RWPE2 (cell line): Measurements from ENCODE around the gene PET100.

ENCODE experiments used
- ATAC-seq: fragments of 200-7000 bp; cut with Tn5 transposase; 3 replicates; pipeline ENCODE4 v1.9.1; 2021; ENCODE audit warnings: low read depth
- DNase-seq: peaks from one replicate; pipeline ENCODE4 v3.0.0-alpha.2; 2020; ENCODE audit warnings: low spot score
- H3K27ac ChIP-seq: fragments of 450-650 bp; 2 replicates; pipeline ENCODE4 v1.5.1; 2017; ENCODE audit warnings: mild to moderate bottlenecking; ENCODE audit not compliant: poor library complexity, severe bottlenecking
- H3K27me3 ChIP-seq: fragments of 250-450 bp; sonication (Bioruptor Pico); 2 replicates; pipeline ENCODE4 v1.5.1; 2021; ENCODE audit warnings: mild to moderate bottlenecking, moderate library complexity; ENCODE audit not compliant: insufficient read depth, poor library complexity, severe bottlenecking
- H3K36me3 ChIP-seq: fragments of 250-450 bp; sonication (Bioruptor Pico); 2 replicates; pipeline ENCODE4 v1.5.1; 2020; ENCODE audit warnings: low read depth, mild to moderate bottlenecking, moderate library complexity
- H3K4me1 ChIP-seq: fragments of 250-450 bp; sonication (Bioruptor Pico); 2 replicates; pipeline ENCODE4 v1.5.1; 2021; ENCODE audit warnings: mild to moderate bottlenecking, moderate library complexity; ENCODE audit not compliant: insufficient read depth, poor library complexity, severe bottlenecking
- H3K4me3 ChIP-seq: fragments of 250-450 bp; sonication (Bioruptor Pico); 2 replicates; pipeline ENCODE4 v1.5.1; 2021; ENCODE audit warnings: mild to moderate bottlenecking, moderate library complexity; ENCODE audit not compliant: severe bottlenecking
- H3K9me3 ChIP-seq: fragments of 250-450 bp; sonication (Bioruptor Pico); 2 replicates; pipeline ENCODE4 v1.5.1; 2021; ENCODE audit warnings: mild to moderate bottlenecking, moderate library complexity; ENCODE audit not compliant: severe bottlenecking
- CTCF ChIP-seq: fragments of 450-650 bp; IDR thresholded peaks from one replicate; pipeline ENCODE4 v1.5.1; 2017; ENCODE audit warnings: mild to moderate bottlenecking, moderate library complexity; ENCODE audit not compliant: poor library complexity, severe bottlenecking

The PET100 gene

GRCh38 chr19:7648265-7649014 is 18.8 kb downstream of the PET100 start:
- no peaks in the 10 kb centered on the region for H3K36me3 ChIP-seq
- H3K27ac ChIP-seq: no peak overlapping the region
- H3K27me3 ChIP-seq: no peaks in the 10 kb centered on the region
- no peak for DNase-seq
- H3K9me3 ChIP-seq: no peaks in the 10 kb centered on the region
- H3K4me3 ChIP-seq: no peak overlapping the region
- no peaks in the 10 kb centered on the region for H3K4me1 ChIP-seq
- no peak for TF ChIP-seq CTCF
- no peak for ATAC-seq

DNA sequence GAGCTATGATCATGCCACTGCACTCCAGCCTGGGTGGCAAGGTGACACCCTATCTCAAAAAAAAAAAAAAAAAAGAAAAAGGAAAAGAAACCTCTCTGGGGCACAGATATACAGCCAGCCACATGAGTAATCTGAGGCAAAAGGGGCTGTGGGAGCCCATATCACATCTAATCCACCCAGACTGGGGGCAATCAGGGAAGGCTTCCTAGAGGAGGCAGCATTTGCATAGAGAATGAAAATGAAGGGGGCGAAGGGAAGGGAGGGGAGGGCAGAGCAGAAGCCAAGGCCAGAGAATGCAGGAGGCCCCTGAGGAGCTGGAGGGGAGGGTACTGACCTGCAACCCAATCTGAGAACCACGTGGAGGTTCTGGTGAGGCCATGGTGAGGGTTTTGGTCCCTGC is 20.6 kb downstream of the PET100 start:
- Histone ChIP-seq H3K4me3 (no peak overlapping the region), H3K27ac (no peak overlapping the region), H3K36me3 (no peaks in the 10 kb centered on the region), H3K27me3 (no peaks in the 10 kb centered on the region), H3K9me3 (no peaks in the 10 kb centered on the region), H3K4me1 (no peaks in the 10 kb centered on the region)
- DNase-seq (no peak), ATAC-seq (no peak)
- no peak for TF ChIP-seq CTCF

DNA sequence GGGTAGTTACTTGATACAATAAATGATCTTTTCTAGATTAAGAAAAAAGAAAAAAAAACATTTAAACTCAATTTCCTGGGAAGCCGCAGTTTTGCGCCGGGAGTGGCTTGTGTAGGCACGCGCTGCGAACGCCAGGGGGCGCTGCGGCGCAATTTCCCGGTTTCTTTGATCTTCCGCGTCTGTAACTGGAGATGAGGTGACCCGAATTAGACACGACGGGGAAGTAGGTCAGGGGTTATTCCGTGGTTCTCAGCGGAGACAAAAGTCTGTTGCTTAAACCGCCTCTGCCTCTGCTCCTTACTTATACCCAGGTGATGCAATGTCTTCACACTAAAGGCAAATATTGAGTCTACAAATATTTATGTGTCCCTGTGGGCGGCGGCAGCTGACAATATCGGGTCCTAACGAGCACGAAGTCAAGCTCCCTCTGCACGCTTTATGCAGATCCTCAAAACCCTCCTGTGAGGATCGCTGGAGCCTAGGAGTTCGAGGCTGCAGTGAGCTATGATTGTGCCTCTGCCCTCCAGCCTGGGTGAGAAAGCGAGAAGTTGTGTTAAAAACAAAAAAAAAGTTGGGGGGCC is 22.6 kb downstream of the PET100 start:
- Histone ChIP-seq H3K4me3 (no peak overlapping the region), H3K36me3 (no peaks in the 10 kb centered on the region), H3K27me3 (no peaks in the 10 kb centered on the region), H3K9me3 (no peaks in the 10 kb centered on the region), H3K4me1 (no peaks in the 10 kb centered on the region), H3K27ac (no peak overlapping the region)
- TF ChIP-seq CTCF: peak; percentile 89
- peak; percentile 53; the same call in 2 of the 3 replicates for ATAC-seq
- DNase-seq: no peak

GRCh38 chr19:7654401-7654800 is 24.8 kb downstream of the PET100 start:
- Histone ChIP-seq H3K27me3 (no peaks in the 10 kb centered on the region), H3K4me3 (no peak overlapping the region)

More at GRCh38 chr19:7654401-7654800, 24.8 kb downstream of the PET100 start:
- no peak overlapping the region for H3K27ac ChIP-seq
- DNase-seq (no peak), ATAC-seq (no peak)
- TF ChIP-seq CTCF: no peak
- no peaks in the 10 kb centered on the region for H3K9me3 ChIP-seq
- H3K36me3 ChIP-seq: no peaks in the 10 kb centered on the region
- H3K4me1 ChIP-seq: no peaks in the 10 kb centered on the region
